Lower leg skin (tissue), 4 donors: Measurements from ENCODE around the gene EMP2. TPM values are rescaled to one million over a fixed set of nuclear protein-coding genes. Genes with fewer than 3 reads are reported as not detected.

Source experiments
- DNase-seq, 2 donors: peaks; one replicate each; pipeline ENCODE4 v3.0.0-alpha.2; 2019; ENCODE audit warnings: low spot score in 2 of 2
- H3K4me3 ChIP-seq: fragments of 200-600 bp; sonication (generic); 2 replicates; pipeline ENCODE4 v1.5.1; 2017; ENCODE audit warnings: mild to moderate bottlenecking, low read depth; ENCODE audit not compliant: poor library complexity, severe bottlenecking
- CTCF ChIP-seq, 3 donors: fragments of 450-650 bp; IDR thresholded peaks; one replicate each; pipeline ENCODE4 v1.5.1; 2016; ENCODE audit warnings: antibody characterized with exemption in 3 of 3, mild to moderate bottlenecking in 3 of 3, moderate library complexity in 2 of 3
- POLR2A ChIP-seq, 2 donors: fragments of 450-650 bp; IDR thresholded peaks; one replicate each; pipeline ENCODE4 v1.6.1; 2016 to 2017; ENCODE audit warnings: antibody characterized with exemption in 2 of 2, mild to moderate bottlenecking in 1 of 2, moderate library complexity in 1 of 2
- WGBS, 2 donors: methylation state at CpG; one replicate each; pipeline ENCODE4 v1.1.5; 2018; 5-methylcytosine and 5-hydroxymethylcytosine counted together
- intact Hi-C: fragments of 100-400 bp; cut with DNase I; formaldehyde crosslinking; loops from one replicate; pipeline ENCODE4 v1.15.0; 2023; ENCODE audit warnings: low total_unique reads
- total RNA-seq, 4 donors: library from RNA; depleted of rRNA; stranded (reverse); fragments of >200 nt; gene quantifications; one replicate each; pipeline ENCODE4 v1.1.0, GENCODE V29; 2016

The EMP2 gene
- total RNA-seq, 4 donors from 2014 or later: 74.1 to 167 (median 104) TPM

- no peak for TF ChIP-seq CTCF (IDR thresholded peaks at IDR 0.05)
- no peak for TF ChIP-seq POLR2A (IDR thresholded peaks at IDR 0.05)
- DNase-seq: no peak
- WGBS, 2 donors: 34 to 65% methylated on average over 6 of the region's 6 CpGs
- intact Hi-C loops: no loop called here
- H3K4me3 ChIP-seq: no peak overlapping the region
These were observed 32.3 kb upstream of the EMP2 start for GRCh38 chr16:10612649-10613179.

- no peak for DNase-seq
- TF ChIP-seq CTCF (IDR thresholded peaks at IDR 0.05) (no peak), POLR2A (IDR thresholded peaks at IDR 0.05) (no peak)
- intact Hi-C loops: no loop called here
- H3K4me3 ChIP-seq: no peak overlapping the region
- 75 to 83% methylated on average over 6 of the region's 6 CpGs for WGBS, 2 donors
These were observed 31.5 kb upstream of the EMP2 start for GRCh38 chr16:10611825-10612342.

GRCh38 chr16:10610499-10611184 lies 30.2 kb upstream of the EMP2 start:
- DNase-seq: no peak
- WGBS, 2 donors: 56 to 65% methylated on average over 13 of the region's 13 CpGs
- no peak overlapping the region for H3K4me3 ChIP-seq
- intact Hi-C loops: no loop called here
- TF ChIP-seq POLR2A (IDR thresholded peaks at IDR 0.05): no peak
- TF ChIP-seq CTCF (IDR thresholded peaks at IDR 0.05): no peak

GRCh38 chr16:10609402-10609774 lies 29.0 kb upstream of the EMP2 start:
- intact Hi-C loops: no loop called here
- no peak overlapping the region for H3K4me3 ChIP-seq
- TF ChIP-seq CTCF (IDR thresholded peaks at IDR 0.05) (no peak), POLR2A (IDR thresholded peaks at IDR 0.05) (no peak)
- WGBS, 2 donors: 63 to 69% methylated on average over 7 of the region's 7 CpGs
- DNase-seq: no peak

GRCh38 chr16:10608687-10609401 lies 28.4 kb upstream of the EMP2 start:
- TF ChIP-seq POLR2A (IDR thresholded peaks at IDR 0.05): no peak
- TF ChIP-seq CTCF (IDR thresholded peaks at IDR 0.05): no peak
- no peak overlapping the region for H3K4me3 ChIP-seq
- 58 to 62% methylated on average over 10 to 11 of the region's 11 CpGs for WGBS, 2 donors
- no peak for DNase-seq
- intact Hi-C loops: no loop called here
